Hypothalamus (tissue), 51 donors: Measurements from ENCODE around the gene RAD18.

Source experiments
- DNase-seq, 51 donors: peaks; one replicate each; lab custom pipeline; 2025; lab: John Stamatoyannopoulos, UW

Gene RAD18

GRCh38 chr3:8909160-8909559 is 54.1 kb downstream of the RAD18 start:
- DNase-seq, result no peak

- DNase-seq, result no peak
Observed at GRCh38 chr3:8903191-8903590, 60.1 kb downstream of the RAD18 start.

- DNase-seq, result no peak
Observed at GRCh38 chr3:8900869-8901268, 62.4 kb downstream of the RAD18 start.

DNA sequence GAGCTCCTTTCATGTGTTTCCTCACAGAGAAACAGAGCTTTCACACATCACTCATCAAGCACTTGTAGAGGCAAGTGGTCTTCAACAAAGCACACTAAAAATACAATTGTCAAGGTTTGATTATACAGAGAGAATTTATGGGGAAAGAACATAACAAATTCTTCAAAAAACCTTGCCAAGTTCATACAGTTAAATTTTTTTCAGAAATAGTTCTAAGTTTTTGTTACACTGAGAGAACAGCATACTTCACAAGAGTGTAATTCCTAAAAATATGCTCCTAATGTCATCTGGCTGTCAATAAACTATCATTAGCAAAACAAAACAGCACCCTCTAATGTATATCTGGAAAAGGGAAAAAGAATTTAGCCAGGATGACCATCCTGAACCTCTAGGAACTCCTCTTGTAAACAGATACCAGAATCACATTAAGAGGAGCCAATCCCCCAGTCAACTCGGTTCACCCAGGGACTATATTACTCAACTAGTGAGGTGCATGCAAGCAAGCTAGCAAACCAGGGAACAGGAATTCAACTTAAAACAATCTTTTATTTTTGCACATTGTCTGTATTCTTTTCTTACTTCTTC is 63.3 kb downstream of the RAD18 start:
- DNase-seq, result no peak

- DNase-seq, result no peak
Observed at GRCh38 chr3:8895829-8896228, 67.4 kb downstream of the RAD18 start.

GRCh38 chr3:8893001-8893400 is 70.3 kb downstream of the RAD18 start:
- peak in 1 of 51 donors; percentile 12 for DNase-seq

DNA sequence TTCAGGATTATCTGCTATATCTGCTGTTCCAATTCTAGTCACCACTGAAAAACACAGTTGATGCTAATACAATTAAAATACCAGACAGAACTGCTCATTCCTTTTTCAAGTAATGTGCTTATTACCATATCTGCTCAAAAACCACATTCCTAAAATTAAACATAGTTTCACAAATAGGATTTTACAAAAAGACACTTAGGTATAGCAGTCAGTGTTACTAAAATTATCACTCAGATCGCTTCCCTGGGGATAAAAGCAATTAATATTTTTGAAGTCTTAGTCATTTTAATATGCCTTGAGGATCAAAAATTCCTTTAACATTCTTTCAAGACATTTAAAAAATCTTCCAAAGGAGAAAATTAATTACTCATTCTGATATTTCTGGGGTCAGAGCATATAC is 71.5 kb downstream of the RAD18 start:
- DNase-seq, result no peak

GRCh38 chr3:8891303-8891702 is 72.0 kb downstream of the RAD18 start:
- no peak for DNase-seq

GRCh38 chr3:8888301-8888915 is 74.9 kb downstream of the RAD18 start:
- no peak for DNase-seq

GRCh38 chr3:8887435-8888300 is 75.6 kb downstream of the RAD18 start:
- DNase-seq, result no peak

DNA sequence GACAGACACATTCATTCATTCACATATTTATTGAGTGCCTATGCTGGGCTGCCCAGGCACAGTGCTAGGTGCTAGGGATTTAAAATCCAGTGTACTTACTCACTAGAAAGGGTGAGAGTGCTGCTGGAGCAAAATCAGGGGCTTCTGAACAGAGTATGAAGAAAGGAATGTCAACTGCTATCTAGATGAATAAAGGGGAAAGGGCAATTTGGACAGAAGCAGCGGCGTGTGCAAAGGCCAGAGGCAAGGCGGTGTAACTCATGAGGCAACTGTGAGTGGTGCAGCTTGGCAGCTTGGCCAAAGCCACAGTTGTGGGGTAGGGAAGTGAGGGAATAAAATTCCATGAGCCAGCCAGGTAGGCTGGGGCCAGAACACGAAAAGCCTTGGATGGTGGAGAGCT is 76.7 kb downstream of the RAD18 start:
- no peak for DNase-seq

DNA sequence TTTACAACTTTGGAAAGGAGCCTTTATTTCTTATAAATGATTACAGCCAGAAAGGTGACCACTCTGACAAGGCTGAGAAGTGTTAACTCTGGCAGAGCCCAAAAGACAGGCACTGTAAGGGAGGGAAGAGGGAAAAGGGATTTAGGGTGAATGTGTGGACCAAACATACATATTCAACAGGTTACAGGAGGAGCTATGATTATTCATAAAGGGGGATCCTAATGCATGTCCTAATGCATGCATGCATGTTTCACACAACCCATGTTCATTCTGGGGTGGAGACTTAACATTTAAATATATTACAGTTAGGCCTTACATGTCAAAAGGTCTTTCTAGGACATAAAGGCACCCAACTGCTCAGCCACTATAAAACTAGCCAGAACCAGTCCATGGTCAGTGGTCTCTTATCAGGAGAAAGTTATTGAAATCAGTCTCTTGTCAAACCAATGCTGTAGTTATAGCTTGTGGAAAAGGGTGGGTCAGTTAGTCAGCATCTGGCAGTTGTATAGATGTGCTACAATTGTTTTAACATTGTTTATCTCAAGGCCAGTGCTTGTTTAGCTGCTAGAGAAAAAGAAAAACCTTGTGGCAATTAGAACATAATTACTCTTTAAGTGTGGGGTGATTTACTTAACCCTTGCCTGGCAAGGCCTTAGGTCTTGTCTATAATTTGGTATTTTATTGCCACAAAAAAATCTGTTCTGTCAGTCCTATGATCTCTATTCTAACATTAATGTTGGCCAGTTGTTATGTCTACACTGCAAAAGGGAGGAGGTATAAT is 77.5 kb downstream of the RAD18 start:
- DNase-seq, result no peak

GRCh38 chr3:8884630-8885290 is 78.5 kb downstream of the RAD18 start:
- DNase-seq, result no peak

DNA sequence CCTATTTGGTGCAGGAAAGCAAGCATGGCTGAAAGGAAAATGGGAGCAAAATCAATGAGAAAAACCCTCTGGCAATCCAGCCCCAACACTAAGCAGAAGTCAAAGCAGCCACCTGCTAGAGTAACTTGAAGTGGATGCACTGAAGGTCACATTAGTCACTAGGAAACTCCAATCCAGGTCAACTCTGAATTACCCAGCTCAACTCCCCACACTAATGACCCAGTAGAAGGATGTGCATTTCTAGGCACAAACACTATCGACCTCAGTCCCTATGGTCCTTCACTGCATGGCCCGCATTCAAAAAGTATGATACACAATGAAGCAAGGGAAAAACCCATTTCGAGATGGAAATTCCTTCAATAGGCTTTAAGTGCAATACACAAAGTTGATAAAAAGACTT is 80.6 kb downstream of the RAD18 start:
- DNase-seq, result no peak

DNA sequence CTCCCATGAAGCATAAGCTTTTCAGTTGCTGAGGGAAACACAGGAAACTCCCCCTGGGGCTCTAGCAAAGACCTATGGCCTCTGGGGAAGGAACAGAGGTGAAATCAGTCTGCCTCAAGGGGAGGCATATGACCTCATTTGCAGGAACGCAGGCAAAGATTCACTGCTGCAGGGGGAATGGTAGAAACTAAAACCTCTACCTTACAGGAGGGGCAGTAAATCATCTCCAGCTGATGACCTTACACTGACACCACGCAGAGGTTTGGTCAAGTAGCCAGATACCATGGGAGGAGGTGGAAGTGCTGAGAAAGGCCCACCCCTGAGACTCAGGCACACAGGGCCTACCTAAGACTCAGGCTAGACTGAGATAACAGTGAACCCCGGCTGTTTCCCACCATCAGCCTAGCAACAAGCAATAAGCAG is 81.1 kb downstream of the RAD18 start:
- no peak for DNase-seq

GRCh38 chr3:8879347-8879944 is 83.8 kb downstream of the RAD18 start:
- DNase-seq, result no peak

GRCh38 chr3:8875836-8876235 is 87.4 kb downstream of the RAD18 start:
- DNase-seq, result no peak

DNA sequence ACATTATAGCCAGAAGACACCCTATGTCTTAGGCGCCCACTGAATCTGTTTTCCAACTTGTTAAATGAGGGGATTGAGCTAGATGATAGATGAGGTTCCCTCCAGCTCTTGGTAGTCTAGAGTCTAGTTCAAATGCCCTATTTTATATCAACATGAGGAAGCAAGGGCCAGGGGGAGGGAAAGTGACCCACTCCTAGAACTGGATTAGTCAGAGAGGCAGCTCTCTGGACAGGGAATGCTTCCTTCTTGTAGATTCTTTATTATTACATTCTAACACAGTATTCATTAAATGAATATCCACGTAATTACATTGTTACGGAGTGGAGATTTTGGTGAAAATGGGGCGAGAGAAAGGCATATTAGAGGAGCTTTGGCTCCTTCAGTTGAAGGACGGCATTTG is 89.5 kb downstream of the RAD18 start:
- DNase-seq, result no peak

DNA sequence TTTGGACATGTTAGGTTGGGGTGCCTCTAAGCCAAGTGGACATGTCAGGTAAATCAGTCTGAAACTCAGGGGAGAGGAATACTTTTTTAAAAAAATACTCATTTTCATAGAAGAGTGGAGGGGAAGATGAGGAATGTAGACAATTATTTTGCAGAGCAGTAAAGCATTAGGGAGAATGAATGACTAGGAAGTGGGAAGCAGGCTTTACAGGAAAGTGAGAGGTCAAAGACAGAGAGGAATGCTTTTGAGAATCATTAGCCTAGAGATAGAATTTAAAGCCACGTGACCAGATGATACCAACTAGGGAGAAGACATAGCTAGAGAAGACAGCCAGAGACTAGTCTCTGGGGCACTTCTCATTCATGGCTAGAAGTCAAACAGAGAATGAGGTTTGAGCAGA is 91.0 kb downstream of the RAD18 start:
- no peak for DNase-seq

DNA sequence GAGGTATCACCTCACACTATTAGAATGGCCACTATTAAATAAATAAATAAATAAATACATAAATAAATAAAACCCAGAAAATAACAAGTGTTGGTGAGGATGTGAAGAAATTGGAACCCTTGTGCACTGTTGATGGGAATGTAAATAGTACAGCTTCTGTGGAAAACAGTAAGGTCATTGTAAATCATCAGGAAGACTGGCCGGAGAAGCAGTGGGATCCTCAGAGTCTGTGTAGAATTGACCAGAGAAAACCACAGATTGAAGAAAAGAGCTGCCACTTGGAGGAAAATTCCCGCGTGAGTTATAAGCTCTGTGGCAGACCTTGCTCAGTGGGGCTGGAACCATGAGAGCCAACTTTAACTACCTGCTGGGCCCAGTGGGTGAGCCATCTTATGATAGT is 92.0 kb downstream of the RAD18 start:
- DNase-seq, result no peak
